Effector memory CD4-positive, alpha-beta T cell (primary cell): Measurements from ENCODE around the gene SPTB.
"Not testable (repeated sequence)": the region's sequence is repeated elsewhere in the genome, so short reads cannot be mapped to it uniquely, and the experiment has no call there.

Experiments
- DNase-seq, 3 donors: peaks; one replicate each; pipeline ENCODE4 v3.0.0-alpha.2; 2020
- H3K27ac ChIP-seq: 2 replicates; pipeline ENCODE4 v1.7.0; 2013; ENCODE audit warnings: mild to moderate bottlenecking, low read length, moderate library complexity; ENCODE audit not compliant: insufficient read depth, poor library complexity, severe bottlenecking
- H3K27me3 ChIP-seq: replicated peaks from 2 replicates; pipeline ENCODE4 v1.7.0; 2013; ENCODE audit warnings: mild to moderate bottlenecking, low read length; ENCODE audit not compliant: insufficient read depth, control insufficient read depth, poor library complexity, severe bottlenecking
- H3K36me3 ChIP-seq: 2 replicates; pipeline ENCODE4 v1.7.0; 2013; ENCODE audit warnings: mild to moderate bottlenecking, low read length, moderate library complexity; ENCODE audit not compliant: control insufficient read depth, insufficient read depth
- H3K4me1 ChIP-seq: 2 replicates; pipeline ENCODE4 v1.7.0; 2013; ENCODE audit warnings: low read length, mild to moderate bottlenecking; ENCODE audit not compliant: control insufficient read depth, insufficient read depth, poor library complexity, severe bottlenecking
- H3K4me3 ChIP-seq: 2 replicates; pipeline ENCODE4 v1.7.0; 2013; ENCODE audit warnings: low read length, low read depth, mild to moderate bottlenecking; ENCODE audit not compliant: insufficient read depth, poor library complexity, severe bottlenecking
- H3K9me3 ChIP-seq: 2 replicates; pipeline ENCODE4 v1.7.0; 2013; ENCODE audit warnings: mild to moderate bottlenecking, low read length, moderate library complexity; ENCODE audit not compliant: control insufficient read depth

The SPTB gene

GRCh38 chr14:64812412-64812811 is 67.3 kb downstream of the SPTB start:
- H3K4me3 ChIP-seq = no peak overlapping the region

GRCh38 chr14:64811676-64812075 is 68.0 kb downstream of the SPTB start:
- Histone ChIP-seq H3K27me3 (no peaks in the 10 kb centered on the region), H3K4me1 (no peaks in the 10 kb centered on the region), H3K4me3 (no peak overlapping the region), H3K36me3 (no peaks in the 10 kb centered on the region), H3K27ac (no peak overlapping the region), H3K9me3 (no peaks in the 10 kb centered on the region)
- no peak for DNase-seq

More at GRCh38 chr14:64812412-64812811, 67.3 kb downstream of the SPTB start:
- Histone ChIP-seq H3K27ac (no peak overlapping the region), H3K27me3 (no peaks in the 10 kb centered on the region), H3K9me3 (no peaks in the 10 kb centered on the region), H3K36me3 (no peaks in the 10 kb centered on the region), H3K4me1 (no peaks in the 10 kb centered on the region)
- DNase-seq = peak; percentile 9 to 34 (median 29)

GRCh38 chr14:64808449-64808848 is 71.3 kb downstream of the SPTB start:
- no peak for DNase-seq
- Histone ChIP-seq H3K9me3 (no peaks in the 10 kb centered on the region), H3K4me3 (no peak overlapping the region), H3K4me1 (no peaks in the 10 kb centered on the region), H3K27ac (no peak overlapping the region), H3K36me3 (no peaks in the 10 kb centered on the region), H3K27me3 (no peaks in the 10 kb centered on the region)

- Histone ChIP-seq H3K27ac (no peak overlapping the region), H3K4me1 (no peaks in the 10 kb centered on the region), H3K9me3 (no peaks in the 10 kb centered on the region), H3K36me3 (no peaks in the 10 kb centered on the region), H3K4me3 (no peak overlapping the region), H3K27me3 (no peaks in the 10 kb centered on the region)
- no peak for DNase-seq
Measured at GRCh38 chr14:64807551-64807950, 72.2 kb downstream of the SPTB start.

- no peaks in the 10 kb centered on the region for H3K36me3 ChIP-seq
- no peak for DNase-seq
- no peaks in the 10 kb centered on the region for H3K27me3 ChIP-seq
- no peak overlapping the region for H3K27ac ChIP-seq
- no peak overlapping the region for H3K4me3 ChIP-seq
- H3K4me1 ChIP-seq = no peaks in the 10 kb centered on the region
- H3K9me3 ChIP-seq = no peaks in the 10 kb centered on the region
Measured at GRCh38 chr14:64806862-64807495, 72.7 kb downstream of the SPTB start.

GRCh38 chr14:64806202-64806861 is 73.4 kb downstream of the SPTB start:
- Histone ChIP-seq H3K27ac (no peak overlapping the region), H3K27me3 (no peaks in the 10 kb centered on the region), H3K4me1 (no peaks in the 10 kb centered on the region), H3K36me3 (no peaks in the 10 kb centered on the region), H3K9me3 (no peaks in the 10 kb centered on the region), H3K4me3 (no peak overlapping the region)
- no peak for DNase-seq

GRCh38 chr14:64805646-64806045 is 74.1 kb downstream of the SPTB start:
- not testable (repeated sequence) for H3K27ac ChIP-seq, H3K27me3 ChIP-seq, H3K4me3 ChIP-seq, H3K36me3 ChIP-seq, DNase-seq, H3K9me3 ChIP-seq, H3K4me1 ChIP-seq

- H3K36me3 ChIP-seq = no peaks in the 10 kb centered on the region
- no peaks in the 10 kb centered on the region for H3K9me3 ChIP-seq
- H3K4me3 ChIP-seq = no peak overlapping the region
- H3K27ac ChIP-seq = no peak overlapping the region
- H3K27me3 ChIP-seq = no peaks in the 10 kb centered on the region
- DNase-seq = no peak
- no peaks in the 10 kb centered on the region for H3K4me1 ChIP-seq
Measured at GRCh38 chr14:64804754-64805260, 74.9 kb downstream of the SPTB start.

- H3K4me1 ChIP-seq = no peaks in the 10 kb centered on the region
- DNase-seq = no peak
- H3K4me3 ChIP-seq = no peak overlapping the region
- H3K9me3 ChIP-seq = no peaks in the 10 kb centered on the region
- no peak overlapping the region for H3K27ac ChIP-seq
- no peaks in the 10 kb centered on the region for H3K27me3 ChIP-seq
- H3K36me3 ChIP-seq = no peaks in the 10 kb centered on the region
Measured at GRCh38 chr14:64801800-64802199, 77.9 kb downstream of the SPTB start.

GRCh38 chr14:64801046-64801445 is 78.7 kb downstream of the SPTB start:
- Histone ChIP-seq H3K4me3 (no peak overlapping the region), H3K27ac (no peak overlapping the region), H3K27me3 (no peaks in the 10 kb centered on the region), H3K36me3 (no peaks in the 10 kb centered on the region), H3K4me1 (no peaks in the 10 kb centered on the region), H3K9me3 (no peaks in the 10 kb centered on the region)
- no peak for DNase-seq
